ENCODE data around the gene C6orf47.
A peak's percentile ranks its signal among the peaks of the same experiment; 100 is the strongest.

GRCh38 chr6:31633447-31633846 lies 27.1 kb downstream of the C6orf47 start:
- TF ChIP-seq POLR2AphosphoS5 (IDR thresholded peaks at IDR 0.05; ENCODE audit: low read depth, low read length) (0 out of 2 replicates have a peak, but pooled peaks have one; percentile 47), TAF1 (IDR thresholded peaks at IDR 0.05; ENCODE audit: borderline replicate concordance, insufficient read depth, low read length) (no peak), REST (IDR thresholded peaks at IDR 0.05; ENCODE audit: insufficient read depth in 1 of 2, low read depth in 2 of 2, low read length in 2 of 2) (no peak), SIN3A (IDR thresholded peaks at IDR 0.05; ENCODE audit: borderline replicate concordance, insufficient read depth, low read length) (no peak), FOXP2 (optimal IDR thresholded peaks at IDR 0.05; ENCODE audit: borderline replicate concordance, extremely low read depth, extremely low read length, insufficient read depth) (no peak)

All from PFSK-1 (cell line).